D721Med (cell line): ENCODE results near the gene STIP1.

Experiments
- DNase-seq: peaks from one replicate; pipeline ENCODE4 v3.0.0; 2011; ENCODE audit warnings: low spot score; ENCODE audit not compliant: insufficient read length
- FAIRE-seq: peaks from 2 replicates; lab custom pipeline; 2011; peaks lifted over from hg19 to GRCh38; lab: Jason Lieb, UNC
- TF ChIP-seq, protein P1 (sequence below): IDR thresholded peaks from 2 replicates; pipeline ENCODE4 v1.5.1; 2012; ENCODE audit warnings: mild to moderate bottlenecking, control low read depth; ENCODE audit not compliant: insufficient read depth; ENCODE audit errors: missing control alignments

The STIP1 gene

DNA sequence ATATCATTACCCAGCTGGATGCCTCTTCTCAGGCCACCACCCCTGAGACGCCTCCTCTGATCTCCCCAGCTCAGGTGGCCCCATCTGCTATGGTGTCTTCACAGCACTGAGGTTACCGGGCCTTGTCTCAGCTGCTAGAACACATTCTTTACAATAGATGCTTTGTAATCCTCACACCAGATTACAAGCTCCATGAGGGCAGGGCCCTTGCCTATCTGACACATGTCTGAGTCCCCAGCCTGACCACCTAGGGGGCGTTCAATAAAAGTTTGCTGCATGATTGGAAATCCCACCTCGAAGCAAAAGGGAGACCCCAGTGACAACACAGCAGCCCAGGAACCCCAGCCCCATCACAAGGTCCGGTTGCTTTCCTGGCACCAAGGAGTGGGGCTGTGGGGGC is 22.0 kb upstream of the STIP1 start:
- FAIRE-seq (no peak), DNase-seq (no peak)
- TF ChIP-seq, protein P1, sequence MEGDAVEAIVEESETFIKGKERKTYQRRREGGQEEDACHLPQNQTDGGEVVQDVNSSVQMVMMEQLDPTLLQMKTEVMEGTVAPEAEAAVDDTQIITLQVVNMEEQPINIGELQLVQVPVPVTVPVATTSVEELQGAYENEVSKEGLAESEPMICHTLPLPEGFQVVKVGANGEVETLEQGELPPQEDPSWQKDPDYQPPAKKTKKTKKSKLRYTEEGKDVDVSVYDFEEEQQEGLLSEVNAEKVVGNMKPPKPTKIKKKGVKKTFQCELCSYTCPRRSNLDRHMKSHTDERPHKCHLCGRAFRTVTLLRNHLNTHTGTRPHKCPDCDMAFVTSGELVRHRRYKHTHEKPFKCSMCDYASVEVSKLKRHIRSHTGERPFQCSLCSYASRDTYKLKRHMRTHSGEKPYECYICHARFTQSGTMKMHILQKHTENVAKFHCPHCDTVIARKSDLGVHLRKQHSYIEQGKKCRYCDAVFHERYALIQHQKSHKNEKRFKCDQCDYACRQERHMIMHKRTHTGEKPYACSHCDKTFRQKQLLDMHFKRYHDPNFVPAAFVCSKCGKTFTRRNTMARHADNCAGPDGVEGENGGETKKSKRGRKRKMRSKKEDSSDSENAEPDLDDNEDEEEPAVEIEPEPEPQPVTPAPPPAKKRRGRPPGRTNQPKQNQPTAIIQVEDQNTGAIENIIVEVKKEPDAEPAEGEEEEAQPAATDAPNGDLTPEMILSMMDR = no peak

DNA sequence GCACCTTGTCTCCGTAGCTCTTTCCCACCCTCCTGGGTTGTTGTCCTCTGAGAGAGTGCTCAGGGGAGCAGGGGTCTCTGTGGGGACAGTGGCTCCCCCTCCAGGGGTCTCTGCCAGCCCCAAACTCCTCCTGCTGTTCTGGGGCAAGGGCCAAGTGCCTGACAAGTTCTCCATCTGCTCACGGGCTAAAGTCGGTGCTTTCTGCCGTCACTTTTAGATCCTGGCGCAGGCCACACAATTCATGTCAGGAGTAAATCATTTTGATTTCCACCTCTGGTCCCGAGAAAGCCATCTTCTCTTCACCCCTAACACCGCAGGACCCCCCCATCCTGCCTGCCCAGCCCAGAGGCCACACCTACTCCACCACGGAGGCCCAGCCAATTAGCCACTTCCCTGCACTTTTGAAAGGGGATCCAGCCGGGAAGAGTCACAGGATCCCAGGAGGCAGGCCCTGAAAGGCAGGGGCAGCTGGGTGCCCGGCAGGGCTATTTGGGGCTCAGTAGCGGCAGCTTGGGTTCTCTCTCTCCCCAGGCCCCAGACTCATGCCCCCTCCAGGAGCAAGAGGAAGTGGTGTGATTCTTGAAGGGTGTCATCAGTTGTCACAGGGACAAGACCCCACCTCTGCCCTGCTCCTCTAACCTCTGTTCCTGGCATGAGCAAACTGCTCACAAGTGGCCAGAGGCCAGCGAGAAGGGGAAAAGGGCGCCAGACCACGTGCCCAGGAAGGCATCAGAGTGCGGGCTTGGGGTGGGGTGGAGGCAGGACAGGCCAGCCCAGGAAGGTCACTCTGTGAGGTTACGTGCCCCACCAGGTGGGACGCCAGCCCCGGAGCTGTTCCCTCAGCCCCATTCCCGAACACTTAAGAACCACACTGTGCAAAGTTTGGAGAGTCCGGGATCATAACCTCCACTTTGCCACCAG is 21.3 kb upstream of the STIP1 start:
- FAIRE-seq = no peak
- TF ChIP-seq, protein P1 = no peak
- DNase-seq = no peak

DNA sequence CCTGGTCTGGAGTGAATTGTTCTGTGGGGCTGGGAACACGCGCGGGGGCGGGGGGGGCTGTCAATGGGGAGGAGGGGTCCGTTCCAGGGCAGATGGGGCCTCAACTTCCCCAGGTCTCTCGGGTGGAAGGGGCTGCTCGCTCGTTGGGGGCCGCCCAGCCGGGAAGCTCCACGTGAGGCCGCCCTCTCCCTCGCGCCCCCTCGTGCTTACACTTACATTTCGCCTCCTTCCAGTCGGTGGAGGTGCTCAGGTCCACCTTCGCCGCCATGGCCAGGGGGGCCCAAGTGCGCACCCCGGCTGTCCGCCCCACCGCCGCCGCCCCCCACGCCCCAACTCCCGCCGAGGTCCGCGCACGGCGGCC is 20.5 kb upstream of the STIP1 start:
- FAIRE-seq (no peak), DNase-seq (no peak)
- TF ChIP-seq, protein P1 = peak; percentile 18

DNA sequence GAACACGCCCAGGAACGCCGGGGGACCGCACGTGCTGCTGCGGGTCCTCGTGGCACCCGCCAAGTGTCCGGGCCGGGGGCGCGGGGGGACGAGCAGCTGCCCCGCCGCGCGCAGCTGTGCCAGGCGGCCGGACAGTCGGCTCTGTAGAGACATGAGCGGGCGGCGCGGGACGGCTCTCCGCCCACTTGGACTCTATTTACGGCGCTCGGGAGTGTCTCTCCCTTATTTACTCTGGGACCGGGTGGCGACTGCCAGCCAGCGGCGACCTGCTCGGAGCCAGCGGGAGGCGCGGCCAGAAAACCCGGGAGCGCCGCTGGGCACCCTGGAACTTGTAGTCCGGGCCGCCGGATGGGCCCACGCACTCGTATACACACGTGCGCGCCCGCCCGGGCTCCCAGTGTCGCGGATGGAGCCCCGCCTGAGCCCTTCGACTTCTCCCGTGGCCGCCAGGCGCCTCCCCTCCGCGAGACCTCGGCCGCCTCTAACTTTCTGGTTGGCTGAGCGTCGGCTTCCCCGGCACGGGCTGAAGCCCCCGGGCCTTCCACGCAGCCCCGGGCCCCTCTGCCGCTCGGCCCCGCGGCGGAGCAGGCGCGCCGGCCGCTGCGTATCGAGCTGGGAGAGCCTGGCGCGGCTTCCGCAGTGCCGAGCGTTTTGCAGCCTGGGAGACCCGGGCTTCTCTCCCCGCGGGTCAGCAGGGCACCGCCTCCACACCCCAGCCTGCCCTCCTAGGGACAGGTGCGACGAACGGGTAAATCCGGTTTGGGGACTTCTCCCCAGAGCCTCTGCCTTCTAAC is 19.9 kb upstream of the STIP1 start, which contains the start of gene MACROD1:
TSS of gene MACROD1 (minus strand) at position 272 of the 794 bp plus-strand sequence. CDS start at position 153, 119 bp downstream.
- FAIRE-seq (no peak), DNase-seq (peak; percentile 66)
- TF ChIP-seq, protein P1 = no peak

DNA sequence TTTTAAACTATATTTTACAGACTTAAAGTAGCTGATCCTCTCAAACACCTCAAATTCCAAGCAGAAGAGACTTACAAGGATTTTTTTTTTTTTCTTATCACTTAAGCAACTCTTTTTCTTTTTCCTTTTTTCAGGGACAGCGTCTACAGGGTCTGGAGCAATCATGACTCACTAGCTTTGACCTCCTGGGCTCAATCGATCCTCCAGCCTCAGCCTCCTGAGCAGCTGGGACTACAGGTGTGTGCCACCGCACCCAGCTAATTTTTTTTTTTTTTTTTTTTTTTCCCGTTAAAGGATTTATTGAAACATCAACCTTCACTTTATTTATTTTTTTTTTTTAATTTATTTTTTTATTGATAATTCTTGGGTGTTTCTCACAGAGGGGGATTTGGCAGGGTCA is 15.6 kb upstream of the STIP1 start:
- FAIRE-seq = no peak

DNA sequence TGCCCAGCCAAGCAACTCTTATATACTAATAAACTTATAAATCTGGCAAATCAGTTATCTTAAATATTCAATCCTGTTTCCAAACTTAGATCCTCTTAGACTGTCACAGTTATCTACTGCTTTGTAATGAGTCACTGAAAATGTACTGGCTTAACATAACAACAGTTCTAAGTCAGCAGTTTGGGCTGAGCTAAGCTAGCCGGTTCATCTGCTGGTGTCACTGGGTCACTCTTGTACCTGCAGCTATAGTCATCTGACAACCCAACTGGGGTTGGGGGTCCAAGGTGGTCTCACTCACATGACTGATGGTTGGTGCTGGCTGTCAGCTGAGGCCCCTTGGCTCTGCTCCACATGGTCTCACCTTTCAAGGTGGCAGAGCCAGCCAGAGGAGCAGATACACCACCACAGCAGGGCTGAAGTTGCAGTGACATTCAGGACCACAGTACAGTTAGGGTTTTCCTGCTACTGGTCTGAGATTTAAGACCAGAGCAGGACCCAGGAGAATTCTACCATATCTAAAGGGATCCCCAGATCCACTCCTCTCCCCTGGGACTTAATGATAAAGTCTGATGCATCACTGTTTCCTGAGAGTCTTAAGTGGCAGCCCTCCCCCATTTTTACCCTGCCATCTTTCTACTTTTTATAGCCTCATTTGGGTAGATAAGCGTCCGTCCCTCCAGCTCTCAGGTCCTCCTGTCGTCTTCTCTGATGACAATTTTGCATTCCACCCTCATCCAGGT is 12.2 kb upstream of the STIP1 start:
- FAIRE-seq (no peak), DNase-seq (no peak)
- TF ChIP-seq, protein P1 = no peak

More for the DNA sequence above, 15.6 kb upstream of the STIP1 start:
- DNase-seq = no peak
- TF ChIP-seq, protein P1 = no peak
